Spleen (tissue), 7 donors: ENCODE data around the gene ANP32A.

Experiments
- POLR2A ChIP-seq, 3 donors: fragments of 450-650 bp; IDR thresholded peaks; one replicate each; pipeline ENCODE4 v1.5.1; 2017; ENCODE audit warnings: antibody characterized with exemption in 3 of 3, mild to moderate bottlenecking in 1 of 3
- POLR2AphosphoS5 ChIP-seq, 3 donors: sonication (generic); formaldehyde crosslinking; IDR thresholded peaks; one replicate each; pipeline ENCODE4 v1.5.1; 2017; ENCODE audit warnings: antibody characterized with exemption in 3 of 3
- TF ChIP-seq, protein P1 (sequence below), 11 experiments: fragments of 200-600 bp in 7 of 11; fragments of 450-650 bp in 4 of 11; sonication (generic) in 4 of 11; IDR thresholded peaks in 8 of 11; conservative IDR thresholded peaks in 3 of 11; 1 replicate in 7 of 11; 2 replicates in 4 of 11; pipeline versions ENCODE4 v1.4.0 to v1.8.0; 2016 to 2021; ENCODE audit warnings: antibody characterized with exemption in 11 of 11, inconsistent platforms in 4 of 11, mild to moderate bottlenecking in 1 of 11
- donor health status: DM: no; HTN: no; CAD: no; lungs with moderate emphysema.
- donor health status: DM: no; HTN: no; CAD: no.
- donor health status: DM: no; HTN: no; CAD: no.

DNA sequence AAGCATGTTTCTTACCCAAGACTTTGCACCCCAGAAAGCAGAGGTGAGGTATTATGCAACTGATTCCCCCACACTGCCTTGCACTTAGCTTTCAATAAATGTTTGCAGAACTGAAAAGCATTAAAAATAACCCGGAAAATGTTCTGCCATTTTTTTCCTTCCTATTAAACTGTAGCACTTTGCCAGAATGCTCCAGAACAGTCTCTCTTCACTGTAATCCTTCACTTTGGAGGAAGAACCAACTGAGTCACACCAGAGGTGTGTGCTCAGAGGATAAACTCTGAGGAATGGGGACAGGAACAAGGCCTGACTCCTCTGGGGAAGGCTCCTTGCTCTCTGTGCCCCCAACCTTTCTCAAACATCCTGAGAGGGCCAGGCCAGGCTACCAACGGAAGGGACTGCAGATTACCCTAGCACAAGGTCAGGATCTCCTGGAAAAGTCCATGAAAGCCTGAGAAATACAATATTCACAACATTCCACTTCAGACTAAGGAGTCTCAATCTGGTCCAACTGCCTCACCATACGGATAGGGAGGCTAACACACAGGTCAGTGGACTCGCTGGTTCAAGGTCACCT is 19.0 kb downstream of the ANP32A start:
- TF ChIP-seq, protein P1, sequence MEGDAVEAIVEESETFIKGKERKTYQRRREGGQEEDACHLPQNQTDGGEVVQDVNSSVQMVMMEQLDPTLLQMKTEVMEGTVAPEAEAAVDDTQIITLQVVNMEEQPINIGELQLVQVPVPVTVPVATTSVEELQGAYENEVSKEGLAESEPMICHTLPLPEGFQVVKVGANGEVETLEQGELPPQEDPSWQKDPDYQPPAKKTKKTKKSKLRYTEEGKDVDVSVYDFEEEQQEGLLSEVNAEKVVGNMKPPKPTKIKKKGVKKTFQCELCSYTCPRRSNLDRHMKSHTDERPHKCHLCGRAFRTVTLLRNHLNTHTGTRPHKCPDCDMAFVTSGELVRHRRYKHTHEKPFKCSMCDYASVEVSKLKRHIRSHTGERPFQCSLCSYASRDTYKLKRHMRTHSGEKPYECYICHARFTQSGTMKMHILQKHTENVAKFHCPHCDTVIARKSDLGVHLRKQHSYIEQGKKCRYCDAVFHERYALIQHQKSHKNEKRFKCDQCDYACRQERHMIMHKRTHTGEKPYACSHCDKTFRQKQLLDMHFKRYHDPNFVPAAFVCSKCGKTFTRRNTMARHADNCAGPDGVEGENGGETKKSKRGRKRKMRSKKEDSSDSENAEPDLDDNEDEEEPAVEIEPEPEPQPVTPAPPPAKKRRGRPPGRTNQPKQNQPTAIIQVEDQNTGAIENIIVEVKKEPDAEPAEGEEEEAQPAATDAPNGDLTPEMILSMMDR (IDR thresholded peaks at IDR 0.05 in 8 of 11, conservative IDR thresholded peaks at IDR 0.05 in 3 of 11), result no peak
- TF ChIP-seq POLR2A (IDR thresholded peaks at IDR 0.05) (no peak), POLR2AphosphoS5 (IDR thresholded peaks at IDR 0.05) (no peak)
